ENCODE results near the gene CYTH3. TPM values are rescaled to one million over a fixed set of nuclear protein-coding genes. Genes with fewer than 3 reads are reported as not detected.
A peak's percentile ranks its signal among the peaks of the same experiment; 100 is the strongest.
"Not testable (repeated sequence)": the region's sequence is repeated elsewhere in the genome, so short reads cannot be mapped to it uniquely, and the experiment has no call there.

Gene CYTH3
- polyA plus RNA-seq, 2 of the 4 experiments (the other 2 are of a cell fraction), result 18.6 to 24.2 TPM

DNA sequence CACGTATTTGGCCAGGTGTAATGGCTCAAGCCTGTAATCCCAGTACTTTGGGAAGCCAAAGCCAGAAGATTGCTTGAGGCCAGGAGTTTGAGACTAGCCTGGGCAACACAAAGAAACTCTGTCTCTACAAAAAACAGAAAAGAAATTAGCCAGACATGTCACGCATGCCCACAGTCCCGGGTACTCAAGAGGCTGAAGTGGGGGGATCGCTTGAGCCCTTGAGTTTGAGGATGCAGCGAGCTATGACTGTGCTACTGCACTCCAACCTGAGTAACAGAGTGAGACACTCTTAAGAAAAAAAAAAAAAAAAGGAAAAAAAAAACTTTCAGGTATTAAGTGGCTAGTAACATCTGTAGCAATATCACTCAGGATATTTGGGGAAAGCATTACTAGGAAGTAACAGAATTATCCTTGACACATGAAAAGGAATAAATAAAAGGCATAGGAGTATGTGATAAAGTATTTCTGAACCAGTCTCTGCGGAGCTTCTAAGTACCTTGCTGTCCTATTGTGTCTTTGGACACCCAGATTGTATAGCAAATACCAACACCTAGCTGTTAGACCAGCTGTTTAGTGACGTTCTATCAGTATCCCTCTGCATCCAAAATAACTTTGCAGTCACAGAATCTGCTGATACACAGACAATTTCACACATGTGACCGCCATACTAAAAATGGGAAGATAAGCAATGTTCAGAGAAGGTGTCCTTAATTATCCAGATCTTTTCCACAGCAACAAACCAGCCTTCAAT, 74.4 kb downstream of the CYTH3 start (continued):
- TF ChIP-seq, protein P1, sequence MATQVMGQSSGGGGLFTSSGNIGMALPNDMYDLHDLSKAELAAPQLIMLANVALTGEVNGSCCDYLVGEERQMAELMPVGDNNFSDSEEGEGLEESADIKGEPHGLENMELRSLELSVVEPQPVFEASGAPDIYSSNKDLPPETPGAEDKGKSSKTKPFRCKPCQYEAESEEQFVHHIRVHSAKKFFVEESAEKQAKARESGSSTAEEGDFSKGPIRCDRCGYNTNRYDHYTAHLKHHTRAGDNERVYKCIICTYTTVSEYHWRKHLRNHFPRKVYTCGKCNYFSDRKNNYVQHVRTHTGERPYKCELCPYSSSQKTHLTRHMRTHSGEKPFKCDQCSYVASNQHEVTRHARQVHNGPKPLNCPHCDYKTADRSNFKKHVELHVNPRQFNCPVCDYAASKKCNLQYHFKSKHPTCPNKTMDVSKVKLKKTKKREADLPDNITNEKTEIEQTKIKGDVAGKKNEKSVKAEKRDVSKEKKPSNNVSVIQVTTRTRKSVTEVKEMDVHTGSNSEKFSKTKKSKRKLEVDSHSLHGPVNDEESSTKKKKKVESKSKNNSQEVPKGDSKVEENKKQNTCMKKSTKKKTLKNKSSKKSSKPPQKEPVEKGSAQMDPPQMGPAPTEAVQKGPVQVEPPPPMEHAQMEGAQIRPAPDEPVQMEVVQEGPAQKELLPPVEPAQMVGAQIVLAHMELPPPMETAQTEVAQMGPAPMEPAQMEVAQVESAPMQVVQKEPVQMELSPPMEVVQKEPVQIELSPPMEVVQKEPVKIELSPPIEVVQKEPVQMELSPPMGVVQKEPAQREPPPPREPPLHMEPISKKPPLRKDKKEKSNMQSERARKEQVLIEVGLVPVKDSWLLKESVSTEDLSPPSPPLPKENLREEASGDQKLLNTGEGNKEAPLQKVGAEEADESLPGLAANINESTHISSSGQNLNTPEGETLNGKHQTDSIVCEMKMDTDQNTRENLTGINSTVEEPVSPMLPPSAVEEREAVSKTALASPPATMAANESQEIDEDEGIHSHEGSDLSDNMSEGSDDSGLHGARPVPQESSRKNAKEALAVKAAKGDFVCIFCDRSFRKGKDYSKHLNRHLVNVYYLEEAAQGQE (IDR thresholded peaks at IDR 0.05), result no peak

- 83% methylated on average over 8 of the region's 8 CpGs for WGBS (ENCODE audit: missing lambda C conversion rate)
Observed at GRCh38 chr7:6193709-6194108, 78.7 kb downstream of the CYTH3 start.

GRCh38 chr7:6190563-6190962, 81.9 kb downstream of the CYTH3 start:
- DNase-seq (ENCODE audit: low read depth in 1 of 2, low spot score in 1 of 2); ATAC-seq; FAIRE-seq; POLR2A ChIA-PET; H3K4me1 ChIP-seq; H3K4me2 ChIP-seq; H3K27ac ChIP-seq; H3K4me3 ChIP-seq; H3K9me3 ChIP-seq: not testable (repeated sequence)
- CTCF ChIA-PET, result interaction anchor here (2.4 kb wide), 1 partner anchor 133 kb away, joined by 6 read pairs; no protein-coding TSS in a partner anchor
- 91% methylated on average over 7 of the region's 7 CpGs for WGBS (ENCODE audit: missing lambda C conversion rate)

More at GRCh38 chr7:6193709-6194108, 78.7 kb downstream of the CYTH3 start:
- Histone ChIP-seq H3K9me3 (no peaks in the 10 kb centered on the region), H3K4me3 (no peak overlapping the region), H3K4me2 (no peak overlapping the region), H3K27ac (no peak overlapping the region), H3K4me1 (0 out of 3 replicates have a peak, but pooled peaks cover 2% of the 10 kb centered on the region)
- TF ChIP-seq RNF2 (IDR thresholded peaks at IDR 0.05; ENCODE audit: borderline replicate concordance, low read depth) (no peak), ZNF302 (CRISPR knock-in tag; IDR thresholded peaks at IDR 0.05) (no peak), POLR2A (IDR thresholded peaks at IDR 0.05; ENCODE audit: low read length) (no peak), SMC3 (IDR thresholded peaks at IDR 0.05) (no peak)
- TF ChIP-seq, protein P2, sequence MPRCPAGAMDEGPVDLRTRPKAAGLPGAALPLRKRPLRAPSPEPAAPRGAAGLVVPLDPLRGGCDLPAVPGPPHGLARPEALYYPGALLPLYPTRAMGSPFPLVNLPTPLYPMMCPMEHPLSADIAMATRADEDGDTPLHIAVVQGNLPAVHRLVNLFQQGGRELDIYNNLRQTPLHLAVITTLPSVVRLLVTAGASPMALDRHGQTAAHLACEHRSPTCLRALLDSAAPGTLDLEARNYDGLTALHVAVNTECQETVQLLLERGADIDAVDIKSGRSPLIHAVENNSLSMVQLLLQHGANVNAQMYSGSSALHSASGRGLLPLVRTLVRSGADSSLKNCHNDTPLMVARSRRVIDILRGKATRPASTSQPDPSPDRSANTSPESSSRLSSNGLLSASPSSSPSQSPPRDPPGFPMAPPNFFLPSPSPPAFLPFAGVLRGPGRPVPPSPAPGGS (IDR thresholded peaks at IDR 0.05), result no peak
- CTCF ChIA-PET, result interaction anchor here (1.6 to 2.2 kb wide), 2 partner anchors 58 to 77 kb away, joined by 4 to 8 read pairs; no protein-coding TSS in a partner anchor
- no peak for FAIRE-seq
- no peak; a peak in 1 of 6 replicates for ATAC-seq
- POLR2A ChIA-PET, result no interaction called here
- DNase-seq (ENCODE audit: low read depth in 1 of 2, low spot score in 1 of 2), result no peak

GRCh38 chr7:6188389-6188788, 84.0 kb downstream of the CYTH3 start:
- H3K27ac ChIP-seq, result no peak overlapping the region
- H3K4me2 ChIP-seq, result no peak overlapping the region
- ChIA-PET POLR2A (no interaction called here), CTCF (interaction anchor here (1.0 to 1.3 kb wide), 3 partner anchors 10 to 28 kb away, joined by 3 to 4 read pairs (median 4); no protein-coding TSS in a partner anchor)
- 84% methylated on average over 5 of the region's 5 CpGs for WGBS (ENCODE audit: missing lambda C conversion rate)
- no peak overlapping the region for H3K4me3 ChIP-seq
- FAIRE-seq, result no peak
- H3K4me1 ChIP-seq, result no peaks in the 10 kb centered on the region
- no peaks in the 10 kb centered on the region for H3K9me3 ChIP-seq
- DNase-seq (ENCODE audit: low read depth in 1 of 2, low spot score in 1 of 2), result no peak
- no peak for ATAC-seq
- TF ChIP-seq, protein P1 (IDR thresholded peaks at IDR 0.05), result peak; percentile 56; the same call in 1 of the 2 replicates
- no peak for TF ChIP-seq BHLHE40 (IDR thresholded peaks at IDR 0.05; ENCODE audit: low read depth, low read length)

All from A549 (cell line).